HG02759 (cell line): ENCODE results near the gene GGT6.
"Not testable (repeated sequence)": the region's sequence is repeated elsewhere in the genome, so short reads cannot be mapped to it uniquely, and the experiment has no call there.

Experiments used
- ATAC-seq: cut with Tn5 transposase; IDR thresholded peaks from one replicate; pipeline ENCODE4 v1.9.1; 2021; ENCODE audit warnings: mild to moderate bottlenecking, moderate library complexity; ENCODE audit not compliant: unreplicated experiment

Gene GGT6

GRCh38 chr17:4560421-4560820 lies at the start of gene GGT6:
Gene GGT6 (minus strand): TSS chr17:4560577. CDS start chr17:4560521, 56 bp downstream.
- no peak for ATAC-seq

- no peak for ATAC-seq
Measured at GRCh38 chr17:4610162-4610561, 49.8 kb upstream of the GGT6 start.

GRCh38 chr17:4609761-4610160 lies 49.4 kb upstream of the GGT6 start:
- ATAC-seq: no peak

GRCh38 chr17:4607773-4608187 lies 47.4 kb upstream of the GGT6 start:
- no peak for ATAC-seq

GRCh38 chr17:4607261-4607741 lies 46.9 kb upstream of the GGT6 start:
- ATAC-seq: no peak

GRCh38 chr17:4605826-4606225 lies 45.4 kb upstream of the GGT6 start:
- ATAC-seq: no peak

- ATAC-seq: not testable (repeated sequence)
Measured at GRCh38 chr17:4604736-4605135, 44.4 kb upstream of the GGT6 start.

GRCh38 chr17:4604111-4604644 lies 43.8 kb upstream of the GGT6 start:
- no peak for ATAC-seq

GRCh38 chr17:4602041-4602440 lies 41.7 kb upstream of the GGT6 start:
- ATAC-seq: no peak

- ATAC-seq: no peak
Measured at GRCh38 chr17:4601326-4601725, 40.9 kb upstream of the GGT6 start.

- no peak for ATAC-seq
Measured at GRCh38 chr17:4600563-4600962, 40.2 kb upstream of the GGT6 start.

- no peak for ATAC-seq
Measured at GRCh38 chr17:4599505-4600281, 39.3 kb upstream of the GGT6 start.

GRCh38 chr17:4598776-4599504 lies 38.6 kb upstream of the GGT6 start:
- no peak for ATAC-seq

GRCh38 chr17:4597975-4598374 lies 37.6 kb upstream of the GGT6 start:
- ATAC-seq: no peak

- no peak for ATAC-seq
Measured at GRCh38 chr17:4596636-4597380, 36.4 kb upstream of the GGT6 start.

GRCh38 chr17:4595685-4596342 lies 35.4 kb upstream of the GGT6 start:
- ATAC-seq: not testable (repeated sequence)

GRCh38 chr17:4594931-4595684 lies 34.7 kb upstream of the GGT6 start:
- no peak for ATAC-seq

- ATAC-seq: no peak
Measured at GRCh38 chr17:4594406-4594805, 34.0 kb upstream of the GGT6 start.

GRCh38 chr17:4593021-4593421 lies 32.6 kb upstream of the GGT6 start:
- no peak for ATAC-seq
